H9 (cell line): ENCODE measurements around the gene VAV1. TPM values are rescaled to one million over a fixed set of nuclear protein-coding genes. Genes with fewer than 3 reads are reported as not detected.

Experiments
- DNase-seq: peaks from one replicate; pipeline ENCODE4 v3.0.0-alpha.2; 2017
- H2AFZ ChIP-seq: one replicate; pipeline ENCODE4 v1.6.1; 2013; ENCODE audit warnings: mild to moderate bottlenecking, low read length, control low read depth, moderate library complexity
- H2AK5ac ChIP-seq: 2 replicates; pipeline ENCODE4 v1.6.1; 2013; ENCODE audit warnings: low read length, control low read depth, mixed read lengths; ENCODE audit not compliant: insufficient read length
- H2BK120ac ChIP-seq: one replicate; pipeline ENCODE4 v1.6.1; 2013; ENCODE audit warnings: low read depth, mild to moderate bottlenecking, low read length, control low read depth, inconsistent platforms; ENCODE audit not compliant: poor library complexity, severe bottlenecking
- H2BK12ac ChIP-seq: 2 replicates; pipeline ENCODE4 v1.6.1; 2013; ENCODE audit warnings: low read length, control low read depth, mixed read lengths, low read depth; ENCODE audit not compliant: insufficient read length
- H2BK15ac ChIP-seq: 2 replicates; pipeline ENCODE4 v1.6.1; 2013; ENCODE audit warnings: low read depth, low read length, control low read depth
- H2BK20ac ChIP-seq: one replicate; pipeline ENCODE4 v1.6.1; 2013; ENCODE audit warnings: low read depth, mild to moderate bottlenecking, low read length, control low read depth, inconsistent platforms; ENCODE audit not compliant: poor library complexity, severe bottlenecking
- H2BK5ac ChIP-seq: 2 replicates; pipeline ENCODE4 v1.6.1; 2013; ENCODE audit warnings: low read length, control low read depth, mixed read lengths; ENCODE audit not compliant: insufficient read length
- H3K14ac ChIP-seq: 2 replicates; pipeline ENCODE4 v1.6.1; 2013; ENCODE audit warnings: low read length, control low read depth; ENCODE audit not compliant: insufficient read depth
- H3K18ac ChIP-seq: 2 replicates; pipeline ENCODE4 v1.6.1; 2013; ENCODE audit warnings: low read depth, mild to moderate bottlenecking, mixed read lengths, low read length, control low read depth; ENCODE audit not compliant: insufficient read length
- H3K23ac ChIP-seq: 2 replicates; pipeline ENCODE4 v1.6.1; 2013; ENCODE audit warnings: low read length, control low read depth, mixed read lengths, low read depth; ENCODE audit not compliant: insufficient read length
- H3K23me2 ChIP-seq: 2 replicates; pipeline ENCODE4 v1.6.1; 2013; ENCODE audit warnings: low read depth, mild to moderate bottlenecking, mixed read lengths, low read length, control low read depth; ENCODE audit not compliant: insufficient read length, poor library complexity, severe bottlenecking
- H3K27ac ChIP-seq: 2 replicates; pipeline ENCODE4 v1.5.1; 2013; ENCODE audit warnings: low read length, control low read depth, mixed read lengths, low read depth; ENCODE audit not compliant: insufficient read length
- H3K27me3 ChIP-seq: 2 replicates; pipeline ENCODE4 v1.6.1; 2013; ENCODE audit warnings: low read length, control low read depth, inconsistent platforms; ENCODE audit not compliant: insufficient read depth
- H3K4ac ChIP-seq: 2 replicates; pipeline ENCODE4 v1.6.1; 2013; ENCODE audit warnings: low read depth, mild to moderate bottlenecking, control low read depth, inconsistent platforms, low read length, moderate library complexity
- H3K4me1 ChIP-seq: 2 replicates; pipeline ENCODE4 v1.6.1; 2013; ENCODE audit warnings: low read length, control low read depth, inconsistent platforms; ENCODE audit not compliant: insufficient read depth
- H3K4me2 ChIP-seq: 2 replicates; pipeline ENCODE4 v1.6.1; 2013; ENCODE audit warnings: low read length, control low read depth, mixed read lengths; ENCODE audit not compliant: insufficient read length, insufficient read depth
- H3K56ac ChIP-seq: 2 replicates; pipeline ENCODE4 v1.6.1; 2013; ENCODE audit warnings: low read depth, mild to moderate bottlenecking, mixed read lengths, low read length, control low read depth; ENCODE audit not compliant: insufficient read length
- H3K79me1 ChIP-seq: 2 replicates; pipeline ENCODE4 v1.6.1; 2013; ENCODE audit warnings: low read depth, mild to moderate bottlenecking, moderate library complexity, low read length, control low read depth, inconsistent platforms; ENCODE audit not compliant: insufficient read depth, poor library complexity, severe bottlenecking
- H3K79me2 ChIP-seq: 2 replicates; pipeline ENCODE4 v1.6.1; 2013; ENCODE audit warnings: low read length, control low read depth, inconsistent platforms; ENCODE audit not compliant: insufficient read depth
- H3K9ac ChIP-seq: 2 replicates; pipeline ENCODE4 v1.6.1; 2013; ENCODE audit warnings: low read length, control low read depth, mixed read lengths; ENCODE audit not compliant: insufficient read length; ENCODE audit errors: extremely low read depth
- H3K9me3 ChIP-seq: one replicate; pipeline ENCODE4 v1.6.1; 2013; ENCODE audit warnings: low read depth, low read length, inconsistent platforms; ENCODE audit not compliant: control insufficient read depth
- H3T11ph ChIP-seq: one replicate; pipeline ENCODE4 v1.6.1; 2013; ENCODE audit warnings: mild to moderate bottlenecking, low read length, control low read depth, inconsistent platforms
- H4K20me1 ChIP-seq: one replicate; pipeline ENCODE4 v1.6.1; 2013; ENCODE audit not compliant: control insufficient read depth, insufficient read length, insufficient read depth
- H4K5ac ChIP-seq: 2 replicates; pipeline ENCODE4 v1.6.1; 2013; ENCODE audit warnings: low read depth, mild to moderate bottlenecking, mixed read lengths, low read length, control low read depth; ENCODE audit not compliant: insufficient read length
- H4K8ac ChIP-seq: replicated peaks from 2 replicates; pipeline ENCODE4 v1.6.1; 2013; ENCODE audit warnings: low read length, control low read depth, mixed read lengths, low read depth; ENCODE audit not compliant: insufficient read length
- H4K91ac ChIP-seq: 2 replicates; pipeline ENCODE4 v1.6.1; 2013; ENCODE audit warnings: low read depth, mild to moderate bottlenecking, moderate library complexity, mixed read lengths, low read length, control low read depth; ENCODE audit not compliant: insufficient read length
- H3K27ac Mint-ChIP-seq, 3 experiments: 2 replicates in 2 of 3; 3 replicates in 1 of 3; pipeline ENCODE4 v1.8.0; 2020 to 2021; ENCODE audit warnings: mixed read lengths in 3 of 3, mild to moderate bottlenecking in 1 of 3, moderate library complexity in 1 of 3
- H3K27me3 Mint-ChIP-seq: 2 replicates; pipeline ENCODE4 v1.8.0; 2021; ENCODE audit warnings: low read depth, mild to moderate bottlenecking, moderate library complexity, mixed read lengths
- H3K36me3 Mint-ChIP-seq, 3 experiments: 2 replicates in 2 of 3; 3 replicates in 1 of 3; pipeline ENCODE4 v1.8.0; 2020 to 2021; ENCODE audit warnings: low read depth in 3 of 3, mixed read lengths in 3 of 3; ENCODE audit not compliant: insufficient read depth in 1 of 3
- H3K4me1 Mint-ChIP-seq, 2 experiments: 2 replicates each; pipeline ENCODE4 v1.8.0; 2020; ENCODE audit warnings: mixed read lengths in 2 of 2
- H3K4me3 Mint-ChIP-seq, 2 experiments: 2 replicates in 1 of 2; 3 replicates in 1 of 2; pipeline ENCODE4 v1.8.0; 2020 to 2021; ENCODE audit warnings: mild to moderate bottlenecking in 2 of 2, mixed read lengths in 2 of 2, moderate library complexity in 1 of 2
- H3K9me3 Mint-ChIP-seq, 2 experiments: 2 replicates in 1 of 2; 3 replicates in 1 of 2; pipeline ENCODE4 v1.8.0; 2020; ENCODE audit warnings: mild to moderate bottlenecking in 2 of 2, mixed read lengths in 2 of 2, moderate library complexity in 1 of 2
- CTCF ChIP-seq: fragments of 200-600 bp; sonication (generic); conservative IDR thresholded peaks from 3 replicates; pipeline ENCODE4 v1.8.0; 2021; ENCODE audit warnings: antibody characterized with exemption, mild to moderate bottlenecking
- WGBS: extraction: QIAGEN DNeasy Blood & Tissue Kit; methylation state at CpG from one replicate; pipeline ENCODE4 v1.1.7; 2013; ENCODE audit warnings: missing lambda C conversion rate, low lambda C conversion rate, mixed read lengths; ENCODE audit not compliant: insufficient read length; ENCODE audit errors: extremely low coverage; 5-methylcytosine and 5-hydroxymethylcytosine counted together
- total RNA-seq: library from RNA; stranded (reverse); gene quantifications from 2 replicates; pipeline ENCODE4 v1.2.1, GENCODE V29; 2021

Gene VAV1
- total RNA-seq, 1 experiment from 2014 or later, result 0.90 TPM

GRCh38 chr19:6738787-6739389 lies 33.6 kb upstream of the VAV1 start:
- H3K9ac ChIP-seq, result peak overlapping the region; percentile 46
- Mint-ChIP-seq H3K27me3 (no peaks in the 10 kb centered on the region), H3K9me3 (no peaks in the 10 kb centered on the region), H3K36me3 (peaks cover 14 to 18% (median 18%) of the 10 kb centered on the region in 3 experiments), H3K4me1 (peaks cover 50 to 65% of the 10 kb centered on the region in 2 experiments), H3K27ac (peak overlapping the region; percentile 78 to 95 (median 89); a peak in 6 of 7 replicates), H3K4me3 (peak overlapping the region; percentile 88 to 97)
- H3K27me3 ChIP-seq, result no peaks in the 10 kb centered on the region
- H3K4me2 ChIP-seq, result peak overlapping the region; percentile 79
- H3K4me1 ChIP-seq, result peaks cover 12% of the 10 kb centered on the region
- peak overlapping the region; percentile 92 for H3K18ac ChIP-seq
- peak overlapping the region; percentile 62 for H3T11ph ChIP-seq
- H4K91ac ChIP-seq, result no peak overlapping the region
- no peak overlapping the region for H3K23ac ChIP-seq
- no peak; the same call in 2 of the 3 replicates for TF ChIP-seq CTCF
- H2AK5ac ChIP-seq, result no peak overlapping the region
- no peak overlapping the region for H2BK5ac ChIP-seq
- H4K5ac ChIP-seq, result no peak overlapping the region
- H4K20me1 ChIP-seq, result no peaks in the 10 kb centered on the region
- H3K79me2 ChIP-seq, result no peaks in the 10 kb centered on the region; the same call in 1 of the 2 replicates
- peak overlapping the region; percentile 92 for H3K14ac ChIP-seq
- H2BK20ac ChIP-seq, result no peak overlapping the region
- H3K9me3 ChIP-seq, result no peaks in the 10 kb centered on the region
- H3K23me2 ChIP-seq, result peaks cover 25% of the 10 kb centered on the region
- H2BK15ac ChIP-seq, result peak overlapping the region; percentile 57; the same call in 1 of the 2 replicates
- no peak overlapping the region for H2AFZ ChIP-seq
- H3K4ac ChIP-seq, result no peak overlapping the region
- DNase-seq, result no peak
- no peak overlapping the region for H2BK12ac ChIP-seq
- no peak overlapping the region for H2BK120ac ChIP-seq
- WGBS, result no CpG with 5 or more reads among the region's 24 CpGs
- no peak overlapping the region for H3K56ac ChIP-seq
- no peak overlapping the region for H4K8ac ChIP-seq
- H3K27ac ChIP-seq, result no peak overlapping the region
- H3K79me1 ChIP-seq, result no peaks in the 10 kb centered on the region
